Measurements from ENCODE around the gene RET. TPM values are rescaled to one million over a fixed set of nuclear protein-coding genes. Genes with fewer than 3 reads are reported as not detected.

Gene RET
- total and polyA plus RNA-seq, 2 of the 13 experiments (the other 11 are each of a cell fraction or from before 2014, with no cell fraction given) = 0.02 TPM; not detected in 1

GRCh38 chr10:43110338-43111071 is 33.6 kb downstream of the RET start:
- 0% methylated on average over 3 of the region's 7 CpGs for WGBS (ENCODE audit: low lambda C conversion rate)
- no peak for FAIRE-seq
- intact Hi-C loops (cut with micrococcal nuclease; ENCODE audit: unreplicated experiment) = no loop called here
- no peak overlapping the region for H2AFZ ChIP-seq (ENCODE audit: low read length)
- H3K4me3 ChIP-seq (replicated peaks in 1 of 3; ENCODE audit: insufficient read depth in 1 of 3, low read depth in 2 of 3, low read length in 3 of 3) = peak overlapping the region in 1 of 3 experiments; percentile 43; a peak in 2 of 6 replicates
- peak; percentile 9 for DNase-seq (ENCODE audit: low spot score)
- BruUV-seq (replicated peaks) = no TSS peak
- CTCF ChIA-PET (ENCODE audit: low intra/inter-chr PET ratio, low total read pairs) = no interaction called here
- H4K20me1 ChIP-seq (ENCODE audit: insufficient read depth, low read length) = no peaks in the 10 kb centered on the region
- in situ Hi-C loops (cut with HindIII; ENCODE audit: extremely low pct_ligation_motif_present, low pct_unique_long_range_greater_than_20kb) = no loop called here
- H3K9ac ChIP-seq (ENCODE audit: insufficient read depth, low read depth, low read length) = no peak overlapping the region
- POLR2A ChIA-PET = no interaction called here
- peaks cover 2 to 7% of the 10 kb centered on the region in 2 experiments; a peak in 3 of 5 replicates for H3K27me3 ChIP-seq (ENCODE audit: control insufficient read depth in 1 of 2, insufficient read depth in 2 of 2, low read length in 2 of 2)
- ATAC-seq = peak; percentile 13
- no peaks in the 10 kb centered on the region for H3K79me2 ChIP-seq (ENCODE audit: insufficient read depth, low read length)
- H3K4me2 ChIP-seq (ENCODE audit: low read depth, low read length) = peak overlapping the region; percentile 62
- no peak overlapping the region for H3K27ac ChIP-seq (ENCODE audit: extremely low read length, insufficient read depth, low read length)
- TF ChIP-seq CREBL2 (CRISPR knock-in tag; IDR thresholded peaks at IDR 0.05; ENCODE audit: borderline replicate concordance) = no peak
- 0 out of 2 replicates have a peak, but pooled peaks have one; percentile 26 for TF ChIP-seq HNF4A (CRISPR knock-in tag; IDR thresholded peaks at IDR 0.05)
- TF ChIP-seq ZNF263 (CRISPR knock-in tag; IDR thresholded peaks at IDR 0.05) = peak; percentile 93
- TF ChIP-seq ZSCAN31 (CRISPR knock-in tag; IDR thresholded peaks at IDR 0.05; ENCODE audit: low read depth) = no peak
- no peak for TF ChIP-seq TFDP2 (CRISPR knock-in tag; IDR thresholded peaks at IDR 0.05)
- H3K9me3 ChIP-seq (ENCODE audit: low read length) = no peaks in the 10 kb centered on the region
- no peaks in the 10 kb centered on the region for H3K36me3 ChIP-seq (replicated peaks in 1 of 2; ENCODE audit: control insufficient read depth in 1 of 2, insufficient read depth in 2 of 2, low read length in 2 of 2)
- H3K4me1 ChIP-seq (ENCODE audit: insufficient read depth, low read length) = peaks cover 22% of the 10 kb centered on the region

GRCh38 chr10:43111101-43111500 is 34.2 kb downstream of the RET start:
- Histone ChIP-seq H3K27me3 (ENCODE audit: control insufficient read depth in 1 of 2, insufficient read depth in 2 of 2, low read length in 2 of 2) (peaks cover 2 to 7% of the 10 kb centered on the region in 2 experiments; a peak in 3 of 5 replicates), H3K4me2 (ENCODE audit: low read depth, low read length) (peak overlapping the region; percentile 62), H3K4me1 (ENCODE audit: insufficient read depth, low read length) (peaks cover 16% of the 10 kb centered on the region), H4K20me1 (ENCODE audit: insufficient read depth, low read length) (no peaks in the 10 kb centered on the region), H3K9ac (ENCODE audit: insufficient read depth, low read depth, low read length) (no peak overlapping the region), H3K27ac (ENCODE audit: extremely low read length, insufficient read depth, low read length) (no peak overlapping the region), H3K36me3 (replicated peaks in 1 of 2; ENCODE audit: control insufficient read depth in 1 of 2, insufficient read depth in 2 of 2, low read length in 2 of 2) (no peaks in the 10 kb centered on the region), H2AFZ (ENCODE audit: low read length) (no peak overlapping the region), H3K4me3 (replicated peaks in 1 of 3; ENCODE audit: insufficient read depth in 1 of 3, low read depth in 2 of 3, low read length in 3 of 3) (peak overlapping the region in 1 of 3 experiments; percentile 43; a peak in 1 of 6 replicates), H3K79me2 (ENCODE audit: insufficient read depth, low read length) (no peaks in the 10 kb centered on the region), H3K9me3 (ENCODE audit: low read length) (no peaks in the 10 kb centered on the region)
- BruUV-seq (replicated peaks) = no TSS peak
- no peak for DNase-seq (ENCODE audit: low spot score)
- ChIA-PET POLR2A (no interaction called here), CTCF (ENCODE audit: low intra/inter-chr PET ratio, low total read pairs) (no interaction called here)
- ATAC-seq = no peak
- in situ Hi-C loops (cut with HindIII; ENCODE audit: extremely low pct_ligation_motif_present, low pct_unique_long_range_greater_than_20kb) = no loop called here
- no peak for FAIRE-seq
- WGBS (ENCODE audit: low lambda C conversion rate) = no CpG with 5 or more reads among the region's 11 CpGs
- intact Hi-C loops (cut with micrococcal nuclease; ENCODE audit: unreplicated experiment) = no loop called here
- TF ChIP-seq HDAC2 (CRISPR knock-in tag; IDR thresholded peaks at IDR 0.05) = no peak
- no peak for TF ChIP-seq THRA (CRISPR knock-in tag; IDR thresholded peaks at IDR 0.05; ENCODE audit: borderline replicate concordance)
- TF ChIP-seq USF2 (IDR thresholded peaks at IDR 0.05; ENCODE audit: low read depth, low read length) = no peak
- TF ChIP-seq USF2 (CRISPR knock-in tag; IDR thresholded peaks at IDR 0.05; ENCODE audit: borderline replicate concordance) = no peak
- TF ChIP-seq NCOA2 (CRISPR knock-in tag; IDR thresholded peaks at IDR 0.05) = no peak
- TF ChIP-seq KLF16 (CRISPR knock-in tag; IDR thresholded peaks at IDR 0.05) = no peak

Measured in HepG2 (cell line).